ENCODE data around the gene SCGB3A1. TPM values are rescaled to one million over a fixed set of nuclear protein-coding genes. Genes with fewer than 3 reads are reported as not detected.

The SCGB3A1 gene
- total RNA-seq, 2 donors from 2014 or later, result not detected

GRCh38 chr5:180625791-180626660 is 34.7 kb upstream of the SCGB3A1 start:
- no peak for DNase-seq
- H3K27ac ChIP-seq, result no peak overlapping the region
- no peak for ATAC-seq
- no peak overlapping the region for H3K4me3 ChIP-seq
- H3K9me3 ChIP-seq, result no peaks in the 10 kb centered on the region
- no peaks in the 10 kb centered on the region for H3K4me1 ChIP-seq
- H3K27me3 ChIP-seq, result no peaks in the 10 kb centered on the region
- intact Hi-C loops (cut with DNase I), result no loop called here
- TF ChIP-seq, protein P1, sequence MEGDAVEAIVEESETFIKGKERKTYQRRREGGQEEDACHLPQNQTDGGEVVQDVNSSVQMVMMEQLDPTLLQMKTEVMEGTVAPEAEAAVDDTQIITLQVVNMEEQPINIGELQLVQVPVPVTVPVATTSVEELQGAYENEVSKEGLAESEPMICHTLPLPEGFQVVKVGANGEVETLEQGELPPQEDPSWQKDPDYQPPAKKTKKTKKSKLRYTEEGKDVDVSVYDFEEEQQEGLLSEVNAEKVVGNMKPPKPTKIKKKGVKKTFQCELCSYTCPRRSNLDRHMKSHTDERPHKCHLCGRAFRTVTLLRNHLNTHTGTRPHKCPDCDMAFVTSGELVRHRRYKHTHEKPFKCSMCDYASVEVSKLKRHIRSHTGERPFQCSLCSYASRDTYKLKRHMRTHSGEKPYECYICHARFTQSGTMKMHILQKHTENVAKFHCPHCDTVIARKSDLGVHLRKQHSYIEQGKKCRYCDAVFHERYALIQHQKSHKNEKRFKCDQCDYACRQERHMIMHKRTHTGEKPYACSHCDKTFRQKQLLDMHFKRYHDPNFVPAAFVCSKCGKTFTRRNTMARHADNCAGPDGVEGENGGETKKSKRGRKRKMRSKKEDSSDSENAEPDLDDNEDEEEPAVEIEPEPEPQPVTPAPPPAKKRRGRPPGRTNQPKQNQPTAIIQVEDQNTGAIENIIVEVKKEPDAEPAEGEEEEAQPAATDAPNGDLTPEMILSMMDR (IDR thresholded peaks at IDR 0.05), result no peak
- no peak for TF ChIP-seq POLR2A (IDR thresholded peaks at IDR 0.05)
- WGBS, 2 donors, result 72 to 77% methylated on average over 19 to 24 of the region's 25 CpGs
- no peaks in the 10 kb centered on the region for H3K36me3 ChIP-seq (replicated peaks in 1 of 2; ENCODE audit: insufficient read depth in 1 of 2, low read depth in 2 of 2)

DNA sequence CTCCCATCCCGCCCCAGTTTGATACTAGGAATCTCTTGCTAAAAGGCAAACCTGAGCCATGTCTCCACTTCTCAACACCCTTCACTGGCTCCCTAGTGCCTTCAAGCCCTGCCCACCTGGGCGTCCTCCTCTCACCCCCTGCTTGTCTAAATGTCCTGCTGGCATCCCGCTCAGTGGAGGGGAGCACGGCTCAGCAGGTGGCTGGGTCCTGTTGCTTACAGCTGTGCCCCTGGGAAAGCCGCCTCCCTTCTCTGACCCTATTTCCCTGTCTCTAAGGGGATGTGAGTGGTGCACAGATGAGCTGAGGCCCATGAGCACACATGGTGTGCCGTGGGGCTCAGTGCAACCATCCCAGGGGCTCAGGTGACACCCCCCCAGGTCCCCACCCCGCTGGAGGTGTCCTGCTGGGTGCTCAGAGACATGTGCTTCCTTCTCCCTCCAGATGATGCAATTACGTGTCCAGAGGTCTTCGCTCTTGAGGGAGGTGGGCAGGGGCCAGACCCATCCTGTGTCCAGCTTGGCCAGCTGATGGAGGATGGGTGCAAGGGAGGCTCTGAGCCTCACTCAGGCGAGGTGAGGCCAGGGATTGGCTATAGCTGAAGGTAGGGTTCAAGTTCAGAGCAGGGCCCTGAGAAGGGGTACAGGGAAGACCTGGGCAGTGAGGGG is 34.0 kb upstream of the SCGB3A1 start:
- Histone ChIP-seq H3K4me3 (no peak overlapping the region), H3K9me3 (no peaks in the 10 kb centered on the region), H3K27ac (no peak overlapping the region), H3K36me3 (replicated peaks in 1 of 2; ENCODE audit: insufficient read depth in 1 of 2, low read depth in 2 of 2) (no peaks in the 10 kb centered on the region), H3K27me3 (no peaks in the 10 kb centered on the region), H3K4me1 (no peaks in the 10 kb centered on the region)
- no peak for ATAC-seq
- no peak for TF ChIP-seq POLR2A (IDR thresholded peaks at IDR 0.05)
- TF ChIP-seq, protein P1 (IDR thresholded peaks at IDR 0.05), result no peak
- WGBS, 2 donors, result 71 to 82% methylated on average over 9 to 10 of the region's 10 CpGs
- intact Hi-C loops (cut with DNase I), result no loop called here
- no peak for DNase-seq

GRCh38 chr5:180624587-180624986 is 33.3 kb upstream of the SCGB3A1 start:
- no peak for TF ChIP-seq POLR2A (IDR thresholded peaks at IDR 0.05)
- TF ChIP-seq, protein P1 (IDR thresholded peaks at IDR 0.05), result no peak
- DNase-seq (no peak), ATAC-seq (no peak)
- intact Hi-C loops (cut with DNase I), result no loop called here
- no peaks in the 10 kb centered on the region for H3K36me3 ChIP-seq (replicated peaks in 1 of 2; ENCODE audit: insufficient read depth in 1 of 2, low read depth in 2 of 2)
- no peak overlapping the region for H3K4me3 ChIP-seq
- no peak overlapping the region for H3K27ac ChIP-seq
- 51% methylated on average over 5 of the region's 5 CpGs; no CpG with 5 or more reads in 1 of the 2 donors for WGBS, 2 donors
- H3K4me1 ChIP-seq, result no peaks in the 10 kb centered on the region
- no peaks in the 10 kb centered on the region for H3K9me3 ChIP-seq
- peaks cover 0 to 2% of the 10 kb centered on the region in 2 donors for H3K27me3 ChIP-seq

DNA sequence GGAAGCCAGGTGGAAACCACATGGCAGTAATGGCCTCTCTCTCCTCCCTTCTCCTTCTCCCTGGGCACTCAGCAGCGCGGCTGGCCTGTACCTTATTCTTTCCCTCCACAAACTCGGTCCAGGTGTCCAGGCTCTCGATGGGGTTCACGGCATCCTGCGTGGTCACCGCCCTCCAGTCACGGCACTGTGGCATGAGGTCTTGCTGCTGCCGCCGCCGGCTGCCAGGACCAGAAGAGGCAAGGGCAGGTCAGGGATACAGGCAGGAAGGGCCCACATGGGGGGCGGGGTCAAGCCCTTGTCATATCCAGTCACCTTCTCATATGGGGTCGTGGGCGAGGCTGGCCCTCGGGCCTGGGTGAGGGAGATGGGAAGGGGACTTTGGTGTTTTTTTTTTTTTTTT is 32.5 kb upstream of the SCGB3A1 start:
- 79 to 88% methylated on average over 9 to 15 of the region's 15 CpGs for WGBS, 2 donors
- Histone ChIP-seq H3K36me3 (replicated peaks in 1 of 2; ENCODE audit: insufficient read depth in 1 of 2, low read depth in 2 of 2) (no peaks in the 10 kb centered on the region), H3K4me1 (peaks cover 5% of the 10 kb centered on the region), H3K27me3 (peaks cover 0 to 3% of the 10 kb centered on the region in 2 donors), H3K9me3 (no peaks in the 10 kb centered on the region), H3K4me3 (no peak overlapping the region), H3K27ac (no peak overlapping the region)
- ATAC-seq (no peak), DNase-seq (no peak)
- TF ChIP-seq, protein P1 (IDR thresholded peaks at IDR 0.05), result no peak
- TF ChIP-seq POLR2A (IDR thresholded peaks at IDR 0.05), result no peak
- intact Hi-C loops (cut with DNase I), result no loop called here
